ENCODE data around the gene SIDT2. TPM values are rescaled to one million over a fixed set of nuclear protein-coding genes. Genes with fewer than 3 reads are reported as not detected.

Gene SIDT2
- total and polyA plus RNA-seq, 2 of the 4 experiments (the other 2 are of a cell fraction), result 7.3 to 30.3 TPM

DNA sequence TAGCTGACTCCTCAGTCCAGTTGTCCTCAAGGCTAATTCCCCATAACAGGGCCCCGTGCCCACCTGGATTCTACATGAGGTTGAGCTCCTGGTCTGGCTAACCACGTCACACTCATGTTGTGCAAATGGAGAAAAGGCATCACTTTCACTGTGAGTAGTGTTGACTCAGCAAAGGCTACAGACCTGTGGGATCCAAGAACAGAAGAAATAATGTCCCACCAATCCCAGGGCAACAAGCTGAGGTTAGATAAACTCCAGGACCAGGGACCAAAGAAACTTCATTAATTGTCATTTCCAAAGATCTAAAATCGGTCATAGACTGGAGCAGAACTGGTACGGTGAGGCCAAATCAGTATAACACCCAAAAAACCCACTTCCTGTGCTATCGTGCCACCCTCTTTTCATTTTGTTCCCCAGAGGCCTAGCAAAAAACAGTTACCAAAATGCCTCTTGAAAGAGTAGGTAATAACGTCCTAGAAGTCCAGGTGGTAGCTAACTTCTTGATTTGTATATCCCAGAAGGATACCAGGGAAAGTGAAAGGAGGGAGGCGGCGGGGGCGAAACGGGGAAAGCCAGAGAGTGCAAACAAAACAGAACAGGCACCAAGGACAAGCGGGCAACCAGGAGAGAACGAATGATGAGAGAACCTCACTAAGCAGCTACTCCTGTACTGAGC is 51.9 kb downstream of the SIDT2 start:
- no peak overlapping the region for H4K91ac ChIP-seq (ENCODE audit: insufficient read depth, low read depth, low read length)
- no peaks in the 10 kb centered on the region; the same call in 1 of the 2 replicates for H4K20me1 ChIP-seq (ENCODE audit: insufficient read depth, low read length)
- H3K27ac ChIP-seq (ENCODE audit: insufficient read depth, low read length), result no peak overlapping the region
- no TSS peak for BruUV-seq (replicated peaks)
- dilution Hi-C loops (cut with HindIII; ENCODE audit: low sequenced_read_pairs, unreplicated experiment), result no loop called here
- no peak overlapping the region for H2BK20ac ChIP-seq (ENCODE audit: low read depth, low read length)
- H3K18ac ChIP-seq (ENCODE audit: low read depth, low read length), result no peak overlapping the region
- no peak overlapping the region for H4K8ac ChIP-seq (ENCODE audit: low read depth in 2 of 2, low read length in 2 of 2)
- no peak overlapping the region for H2BK5ac ChIP-seq (ENCODE audit: low read depth, low read length, poor library complexity, severe bottlenecking)
- in situ Hi-C loops (cut with MboI; ENCODE audit: low sequenced_read_pairs), result loop anchor here (5.0 kb wide), 1 partner anchor 443 kb away; the partner anchor contains the start of gene ZPR1
- peaks cover 27 to 52% of the 10 kb centered on the region in 2 experiments for H3K79me1 ChIP-seq (ENCODE audit: low read depth in 1 of 2, low read length in 2 of 2)
- H3K23ac ChIP-seq (ENCODE audit: low read depth, low read length), result no peak overlapping the region; the same call in 1 of the 2 replicates
- intact Hi-C loops (cut with micrococcal nuclease), result loop anchor here (10.0 kb wide), 1 partner anchor 394 kb away; no protein-coding TSS in a partner anchor
- ChIA-PET CTCF (interaction anchor here (0.6 to 1.3 kb wide), 4 partner anchors 8 to 318 kb away, joined by 3 to 4 read pairs (median 3); no protein-coding TSS in a partner anchor), POLR2A (ENCODE audit: unreplicated experiment) (interaction anchor here (0.6 kb wide), 1 partner anchor 56 kb away, joined by 9 read pairs; no protein-coding TSS in a partner anchor)
- H2BK120ac ChIP-seq (ENCODE audit: low read depth, low read length), result no peak overlapping the region
- 80% methylated on average over 1 of the region's 12 CpGs; no CpG with 5 or more reads in 1 of the 2 experiments for WGBS, 2 experiments (ENCODE audit: extremely low coverage in 2 of 2, insufficient read length in 1 of 2)
- no peak overlapping the region for H2AK9ac ChIP-seq (replicated peaks; ENCODE audit: low read depth, low read length, poor library complexity)
- no peaks in the 10 kb centered on the region for H3K27me3 ChIP-seq (ENCODE audit: control insufficient read depth, insufficient read depth, low read length)
- H3K4me1 ChIP-seq (ENCODE audit: control insufficient read depth, insufficient read depth, low read length), result peaks cover 7% of the 10 kb centered on the region
- peak overlapping the region; percentile 85; the same call in 1 of the 2 replicates for H3K4me2 ChIP-seq (ENCODE audit: low read depth, low read length)
- H3K9me1 ChIP-seq (ENCODE audit: insufficient read depth, low read length), result no peaks in the 10 kb centered on the region
- H2AFZ ChIP-seq (replicated peaks; ENCODE audit: low read length, poor library complexity), result no peak overlapping the region
- no peak overlapping the region for H2BK15ac ChIP-seq (ENCODE audit: low read depth, low read length)
- no peak for TF ChIP-seq FOS (IDR thresholded peaks at IDR 0.05; ENCODE audit: low read depth, low read length)
- peak; percentile 49 for TF ChIP-seq MAFK (IDR thresholded peaks at IDR 0.05; ENCODE audit: low read depth, low read length)
- H3K4ac ChIP-seq (ENCODE audit: low read depth, low read length), result no peak overlapping the region
- H3K4me3 ChIP-seq (ENCODE audit: insufficient read depth, low read depth, low read length), result no peak overlapping the region
- H3K56ac ChIP-seq (ENCODE audit: extremely low read depth, insufficient read depth, low read length), result no peak overlapping the region
- no peaks in the 10 kb centered on the region for H3K9me3 ChIP-seq (ENCODE audit: control insufficient read depth, insufficient read depth, low read length)
- no peak overlapping the region for H2AK5ac ChIP-seq (ENCODE audit: low read depth, low read length)
- H4K5ac ChIP-seq (ENCODE audit: low read depth, low read length), result no peak overlapping the region
- ATAC-seq (ENCODE audit: low read depth) (no peak), DNase-seq (peak; percentile 51)
- H3K36me3 ChIP-seq (ENCODE audit: control insufficient read depth, insufficient read depth, low read length), result peaks cover 30% of the 10 kb centered on the region
- H3K9ac ChIP-seq (ENCODE audit: low read depth, low read length), result peak overlapping the region; percentile 55; the same call in 1 of the 2 replicates
- no peak overlapping the region for H3K14ac ChIP-seq (replicated peaks; ENCODE audit: low read depth, low read length)
